OCI-LY7 (cell line): Measurements from ENCODE around the gene SPRY4. TPM values are rescaled to one million over a fixed set of nuclear protein-coding genes. Genes with fewer than 3 reads are reported as not detected.

Source experiments
- BruUV-seq: library from RNA; stranded (reverse); fragments of 400-500 nt; replicated peaks from 2 replicates; lab custom pipeline; 2021; lab: Mats Ljungman, UMichigan
- CTCF ChIA-PET: fragments of 300-600 bp; sonication (Branson Sonifier 250); formaldehyde crosslinking; loops from one replicate; lab custom pipeline; 2022; ENCODE audit warnings: antibody characterized with exemption; ENCODE audit not compliant: unreplicated experiment; lab: Charles Lee
- POLR2A ChIA-PET: fragments of 300-600 bp; sonication (Branson Sonifier 250); formaldehyde crosslinking; loops from one replicate; lab custom pipeline; 2022; ENCODE audit warnings: antibody characterized with exemption; lab: Charles Lee
- DNase-seq: peaks from one replicate; pipeline ENCODE4 v3.0.0-alpha.2; 2015; ENCODE audit warnings: low spot score
- H2AFZ ChIP-seq: fragments of 200-600 bp; sonication (generic), shearing (Covaris generic); 2 replicates; pipeline ENCODE4 v1.6.1; 2014; ENCODE audit warnings: mild to moderate bottlenecking, antibody characterized with exemption, low read length, moderate library complexity
- H3K27ac ChIP-seq: fragments of 200-600 bp; sonication (generic); 2 replicates; pipeline ENCODE4 v1.5.1; 2014; ENCODE audit warnings: mixed run types, low read depth, mild to moderate bottlenecking, moderate library complexity, low read length, inconsistent platforms; ENCODE audit not compliant: poor library complexity, severe bottlenecking
- H3K36me3 ChIP-seq: fragments of 200-600 bp; sonication (generic); 2 replicates; pipeline ENCODE4 v1.6.1; 2014; ENCODE audit warnings: mild to moderate bottlenecking, antibody characterized with exemption, low read length, moderate library complexity, mixed read lengths; ENCODE audit not compliant: insufficient read depth
- H3K4me1 ChIP-seq: fragments of 200-600 bp; sonication (generic); 2 replicates; pipeline ENCODE4 v1.5.1; 2014; ENCODE audit warnings: mild to moderate bottlenecking, low read length; ENCODE audit not compliant: insufficient read depth, poor library complexity, severe bottlenecking
- H3K4me2 ChIP-seq: fragments of 200-600 bp; sonication (generic); 2 replicates; pipeline ENCODE4 v1.6.1; 2014; ENCODE audit warnings: mild to moderate bottlenecking, low read length
- H3K4me3 ChIP-seq: fragments of 200-600 bp; sonication (generic); 2 replicates; pipeline ENCODE4 v1.5.1; 2014; ENCODE audit warnings: mild to moderate bottlenecking, low read depth, low read length; ENCODE audit not compliant: poor library complexity, severe bottlenecking
- H3K79me2 ChIP-seq: fragments of 200-600 bp; sonication (generic); 2 replicates; pipeline ENCODE4 v1.6.1; 2016; ENCODE audit warnings: low read depth, mild to moderate bottlenecking, low read length, moderate library complexity, mixed read lengths; ENCODE audit not compliant: insufficient read depth
- H3K9me2 ChIP-seq: fragments of 200-600 bp; sonication (generic); 2 replicates; pipeline ENCODE4 v1.6.1; 2016; ENCODE audit warnings: mild to moderate bottlenecking, low read length, mixed read lengths; ENCODE audit not compliant: insufficient read depth
- H3K9me3 ChIP-seq: fragments of 200-600 bp; sonication (generic); 2 replicates; pipeline ENCODE4 v1.6.1; 2014; ENCODE audit warnings: mild to moderate bottlenecking, mixed run types, low read length, mixed read lengths
- H4K20me1 ChIP-seq: fragments of 200-600 bp; sonication (generic); 2 replicates; pipeline ENCODE4 v1.6.1; 2014; ENCODE audit warnings: mild to moderate bottlenecking, antibody characterized with exemption, low read length, moderate library complexity, mixed read lengths; ENCODE audit not compliant: insufficient read depth
- EZH2phosphoT487 ChIP-seq: fragments of 200-600 bp; sonication (generic); IDR thresholded peaks from 2 replicates; pipeline ENCODE4 v1.6.1; 2018; ENCODE audit warnings: low read depth, borderline replicate concordance, mild to moderate bottlenecking, mixed run types, antibody characterized with exemption, low read length, moderate library complexity, mixed read lengths
- intact Hi-C: fragments of 100-400 bp; cut with micrococcal nuclease; formaldehyde crosslinking; loops from one replicate; pipeline ENCODE4 v1.10.0; 2022; ENCODE audit not compliant: unreplicated experiment
- total RNA-seq, 2 experiments: library from RNA; depleted of rRNA in 1 of 2; stranded (reverse); fragments of >200 nt in 1 of 2; shearing (Covaris generic) in 1 of 2; gene quantifications; 2 replicates each; pipeline ENCODE4 v1.2.3, GENCODE V29; 2014 to 2022
- TF ChIP-seq, protein P1 (sequence below): fragments of 200-600 bp; sonication (generic); conservative IDR thresholded peaks from 2 replicates; pipeline ENCODE4 v1.5.1; 2014; ENCODE audit warnings: mild to moderate bottlenecking, antibody characterized with exemption, low read length, moderate library complexity, mixed read lengths

Gene SPRY4
- total RNA-seq, 2 experiments from 2014 or later, result not detected

DNA sequence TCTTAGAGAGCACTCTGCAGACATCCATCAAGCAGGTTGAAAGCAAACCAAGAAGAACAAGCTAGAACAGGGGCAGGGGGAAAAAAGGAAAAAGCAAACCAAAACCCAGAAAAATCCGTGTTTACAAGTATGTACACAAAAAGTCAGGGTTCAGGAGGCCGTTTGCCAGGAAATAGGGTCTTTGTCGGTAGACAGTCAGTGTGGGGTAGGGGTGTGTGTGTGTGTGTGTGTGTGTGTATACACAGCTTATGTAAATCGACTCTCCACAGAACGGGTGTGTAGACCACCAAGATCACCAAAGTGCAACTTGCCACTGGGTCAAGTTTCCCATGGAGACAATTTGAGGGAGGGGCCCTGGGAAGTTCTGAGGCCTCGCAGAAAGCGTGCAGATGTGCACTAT is 13.1 kb downstream of the SPRY4 start:
- no peaks in the 10 kb centered on the region for H3K79me2 ChIP-seq

DNA sequence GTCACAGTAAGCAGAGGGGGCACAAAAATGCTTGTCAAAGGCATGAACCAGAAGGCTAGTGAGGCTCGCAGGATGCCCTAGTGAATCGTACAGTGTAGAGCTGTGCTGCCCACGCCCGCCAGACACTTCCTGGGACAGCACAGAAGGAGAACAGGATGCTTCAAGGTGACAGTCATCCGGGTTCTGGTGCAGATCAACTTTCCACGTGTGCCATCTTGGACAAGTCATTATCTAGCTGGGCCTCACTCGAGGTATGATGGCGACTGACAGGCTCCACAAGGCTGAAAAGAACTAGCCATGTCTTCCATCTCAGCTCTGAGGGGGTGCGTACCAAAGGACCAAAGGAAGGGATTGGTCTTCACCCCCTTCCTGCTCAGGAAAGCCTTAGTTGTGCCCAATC is 14.0 kb downstream of the SPRY4 start:
- no peaks in the 10 kb centered on the region for H3K9me3 ChIP-seq
- H2AFZ ChIP-seq, result no peak overlapping the region
- intact Hi-C loops, result no loop called here
- no peak overlapping the region for H3K4me2 ChIP-seq
- H3K9me2 ChIP-seq, result no peaks in the 10 kb centered on the region
- no TSS peak for BruUV-seq
- no peak overlapping the region for H3K4me3 ChIP-seq
- H3K27ac ChIP-seq, result no peak overlapping the region
- H3K4me1 ChIP-seq, result no peaks in the 10 kb centered on the region
- H3K79me2 ChIP-seq, result no peaks in the 10 kb centered on the region
- H3K36me3 ChIP-seq, result no peaks in the 10 kb centered on the region
- TF ChIP-seq, protein P1, sequence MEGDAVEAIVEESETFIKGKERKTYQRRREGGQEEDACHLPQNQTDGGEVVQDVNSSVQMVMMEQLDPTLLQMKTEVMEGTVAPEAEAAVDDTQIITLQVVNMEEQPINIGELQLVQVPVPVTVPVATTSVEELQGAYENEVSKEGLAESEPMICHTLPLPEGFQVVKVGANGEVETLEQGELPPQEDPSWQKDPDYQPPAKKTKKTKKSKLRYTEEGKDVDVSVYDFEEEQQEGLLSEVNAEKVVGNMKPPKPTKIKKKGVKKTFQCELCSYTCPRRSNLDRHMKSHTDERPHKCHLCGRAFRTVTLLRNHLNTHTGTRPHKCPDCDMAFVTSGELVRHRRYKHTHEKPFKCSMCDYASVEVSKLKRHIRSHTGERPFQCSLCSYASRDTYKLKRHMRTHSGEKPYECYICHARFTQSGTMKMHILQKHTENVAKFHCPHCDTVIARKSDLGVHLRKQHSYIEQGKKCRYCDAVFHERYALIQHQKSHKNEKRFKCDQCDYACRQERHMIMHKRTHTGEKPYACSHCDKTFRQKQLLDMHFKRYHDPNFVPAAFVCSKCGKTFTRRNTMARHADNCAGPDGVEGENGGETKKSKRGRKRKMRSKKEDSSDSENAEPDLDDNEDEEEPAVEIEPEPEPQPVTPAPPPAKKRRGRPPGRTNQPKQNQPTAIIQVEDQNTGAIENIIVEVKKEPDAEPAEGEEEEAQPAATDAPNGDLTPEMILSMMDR, result no peak
- no peak for TF ChIP-seq EZH2phosphoT487
- POLR2A ChIA-PET, result no interaction called here
- no peak for DNase-seq
- H4K20me1 ChIP-seq, result no peaks in the 10 kb centered on the region
- CTCF ChIA-PET, result no interaction called here

More for the DNA sequence above, 13.1 kb downstream of the SPRY4 start:
- DNase-seq, result no peak
- no peak for TF ChIP-seq EZH2phosphoT487
- TF ChIP-seq, protein P1, result no peak
- ChIA-PET POLR2A (interaction anchor here (0.6 to 0.7 kb wide), 2 partner anchors 11 to 110 kb away, joined by 3 to 4 read pairs; no protein-coding TSS in a partner anchor), CTCF (no interaction called here)
- Histone ChIP-seq H2AFZ (no peak overlapping the region), H3K27ac (no peak overlapping the region), H3K36me3 (no peaks in the 10 kb centered on the region), H4K20me1 (no peaks in the 10 kb centered on the region), H3K4me1 (peaks cover 3% of the 10 kb centered on the region), H3K4me3 (no peak overlapping the region), H3K9me2 (no peaks in the 10 kb centered on the region), H3K9me3 (no peaks in the 10 kb centered on the region), H3K4me2 (no peak overlapping the region)
- BruUV-seq, result no TSS peak
- intact Hi-C loops, result no loop called here

DNA sequence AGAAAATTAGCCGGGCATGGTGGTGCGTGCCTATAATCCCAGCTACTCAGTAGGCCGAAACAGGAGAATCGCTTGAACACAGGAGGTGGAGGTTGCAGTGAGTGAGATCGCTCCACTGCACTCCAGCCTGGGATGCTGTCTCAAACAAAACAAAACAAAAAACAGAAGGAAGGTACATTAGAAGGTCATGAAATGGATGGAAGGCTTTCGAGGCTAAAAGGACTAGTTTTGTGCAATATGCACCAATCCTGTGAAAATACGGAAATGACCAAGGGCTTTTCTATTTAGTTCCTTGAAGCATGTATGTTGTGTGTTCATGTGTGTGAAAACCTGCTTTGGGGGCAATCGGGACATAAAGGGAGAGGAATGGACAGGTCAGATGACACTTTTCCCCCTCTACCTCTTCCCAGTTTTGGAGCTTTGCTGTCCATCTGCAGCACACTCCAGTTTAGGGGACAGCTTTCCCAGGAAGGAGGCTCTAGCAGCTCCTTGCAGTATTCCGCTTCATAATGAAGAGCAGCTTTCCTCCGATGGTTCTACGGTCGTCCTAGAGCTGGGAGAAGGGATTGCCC is 15.0 kb downstream of the SPRY4 start:
- no peaks in the 10 kb centered on the region for H3K9me2 ChIP-seq
- H4K20me1 ChIP-seq, result no peaks in the 10 kb centered on the region
- CTCF ChIA-PET, result no interaction called here
- no peak overlapping the region for H2AFZ ChIP-seq
- H3K27ac ChIP-seq, result no peak overlapping the region
- no peaks in the 10 kb centered on the region for H3K4me1 ChIP-seq
- no TSS peak for BruUV-seq
- no peak overlapping the region for H3K4me2 ChIP-seq
- H3K36me3 ChIP-seq, result no peaks in the 10 kb centered on the region
- POLR2A ChIA-PET, result interaction anchor here (0.6 to 1.7 kb wide), 2 partner anchors 10 to 952 kb away, joined by 3 read pairs; no protein-coding TSS in a partner anchor
- DNase-seq, result no peak
- intact Hi-C loops, result no loop called here
- no peaks in the 10 kb centered on the region for H3K9me3 ChIP-seq
- H3K79me2 ChIP-seq, result no peaks in the 10 kb centered on the region
- TF ChIP-seq, protein P1, result no peak
- TF ChIP-seq EZH2phosphoT487, result no peak
- no peak overlapping the region for H3K4me3 ChIP-seq
